Endothelial cell of hepatic sinusoid (primary cell): ENCODE measurements around the gene KCNG2.

Source experiments
- in situ Hi-C: cut with HindIII; loops from 2 replicates; pipeline ENCODE4 v1.10.0; 2017; ENCODE audit warnings: low sequenced_read_pairs

KCNG2 gene

DNA sequence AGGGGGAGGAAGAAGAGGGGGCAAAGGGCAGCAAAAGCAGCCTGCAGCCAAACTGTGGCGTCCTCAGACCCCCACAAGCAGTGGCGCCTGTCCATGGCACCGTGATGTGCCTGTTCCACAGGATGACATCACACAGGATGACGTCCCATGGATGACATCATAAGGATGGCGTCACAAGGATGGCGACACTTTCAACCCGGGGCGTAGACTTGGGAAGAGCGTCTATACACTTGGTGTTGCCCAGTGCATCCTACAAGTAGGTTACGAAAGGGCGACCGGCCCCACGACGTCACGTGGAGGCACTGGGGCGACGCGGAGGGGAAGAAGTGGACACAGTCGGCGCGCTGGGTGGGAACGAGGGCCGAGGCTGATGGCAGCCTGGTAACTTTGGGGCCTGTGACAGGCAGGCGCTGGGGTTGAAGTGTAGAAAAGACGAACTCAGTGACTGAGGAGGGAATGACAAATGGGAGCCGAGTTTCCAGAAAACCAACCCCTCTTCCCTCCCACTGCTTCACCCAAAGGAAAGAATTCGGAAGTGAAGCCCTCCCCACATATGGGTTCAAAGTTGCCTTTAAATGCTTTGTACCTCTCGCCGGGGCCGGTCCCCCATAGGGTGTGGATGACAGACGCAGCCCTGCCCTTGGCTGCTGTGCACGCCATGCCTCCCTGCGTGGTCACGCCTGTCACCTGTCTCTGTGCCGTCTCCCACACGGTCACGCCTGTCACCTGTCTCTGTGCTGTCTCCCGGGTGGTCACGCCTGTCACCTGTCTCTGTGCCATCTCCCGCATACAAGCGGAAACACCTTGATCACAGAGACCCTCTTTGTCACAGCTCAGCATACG is 13.4 kb upstream of the KCNG2 start:
- in situ Hi-C loops: no loop called here

GRCh38 chr18:79784965-79785770 is 12.6 kb upstream of the KCNG2 start:
- in situ Hi-C loops: no loop called here

DNA sequence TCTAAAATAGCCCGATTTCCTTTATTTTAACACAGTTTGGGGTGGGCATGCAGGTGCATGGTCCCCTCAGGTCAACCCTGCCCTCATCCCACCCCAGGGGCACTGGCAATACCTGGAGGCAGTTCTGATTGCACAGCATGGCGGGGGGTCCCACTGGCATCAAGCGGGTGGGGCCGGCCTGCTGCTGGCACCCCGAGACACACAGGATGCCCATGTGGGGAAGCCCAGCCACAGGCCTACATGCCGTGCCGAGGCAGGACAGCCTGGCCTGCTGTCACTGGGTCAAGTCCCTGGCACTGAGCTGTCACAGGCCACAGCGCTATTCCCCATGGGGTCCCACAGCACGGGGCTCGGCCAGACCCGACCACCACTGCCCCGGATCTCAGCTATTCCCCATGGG is 11.9 kb upstream of the KCNG2 start:
- in situ Hi-C loops: no loop called here

DNA sequence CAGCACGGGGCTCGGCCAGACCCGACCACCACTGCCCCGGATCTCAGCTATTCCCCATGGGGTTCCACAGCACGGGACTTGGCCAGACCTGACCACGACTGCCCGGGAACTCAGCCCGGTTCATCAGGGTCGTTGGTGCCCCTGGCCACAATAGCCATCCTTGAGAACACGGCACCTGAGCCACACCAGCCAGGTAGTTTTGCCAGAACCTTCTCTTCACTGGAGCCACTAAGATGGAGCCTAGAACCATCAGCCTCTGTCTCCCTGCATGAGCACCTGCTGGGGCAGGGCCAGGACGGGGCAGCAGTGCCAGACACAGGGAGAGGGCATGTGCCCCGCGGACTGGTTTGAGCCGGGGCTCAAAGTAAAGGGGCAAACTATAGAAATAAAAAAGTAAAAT is 11.4 kb upstream of the KCNG2 start:
- in situ Hi-C loops: no loop called here

GRCh38 chr18:79786786-79787526 is 10.8 kb upstream of the KCNG2 start:
- in situ Hi-C loops: no loop called here

DNA sequence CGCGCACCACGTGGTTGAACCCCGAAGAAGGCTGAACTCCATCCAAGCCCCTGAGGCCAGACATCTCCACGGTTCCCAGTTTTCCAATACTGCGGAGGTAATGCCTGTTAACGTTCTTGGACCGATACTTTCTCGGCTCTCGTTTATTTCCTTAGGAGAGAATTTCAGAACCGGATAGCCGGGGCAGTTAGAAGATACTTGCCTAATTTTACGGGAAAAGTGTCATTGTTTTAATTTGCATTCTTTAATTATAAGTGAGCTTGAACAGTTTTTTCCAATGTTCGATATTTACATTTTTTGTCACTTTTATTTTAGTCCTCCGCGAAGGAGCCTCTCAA is 10.2 kb upstream of the KCNG2 start:
- in situ Hi-C loops: no loop called here

DNA sequence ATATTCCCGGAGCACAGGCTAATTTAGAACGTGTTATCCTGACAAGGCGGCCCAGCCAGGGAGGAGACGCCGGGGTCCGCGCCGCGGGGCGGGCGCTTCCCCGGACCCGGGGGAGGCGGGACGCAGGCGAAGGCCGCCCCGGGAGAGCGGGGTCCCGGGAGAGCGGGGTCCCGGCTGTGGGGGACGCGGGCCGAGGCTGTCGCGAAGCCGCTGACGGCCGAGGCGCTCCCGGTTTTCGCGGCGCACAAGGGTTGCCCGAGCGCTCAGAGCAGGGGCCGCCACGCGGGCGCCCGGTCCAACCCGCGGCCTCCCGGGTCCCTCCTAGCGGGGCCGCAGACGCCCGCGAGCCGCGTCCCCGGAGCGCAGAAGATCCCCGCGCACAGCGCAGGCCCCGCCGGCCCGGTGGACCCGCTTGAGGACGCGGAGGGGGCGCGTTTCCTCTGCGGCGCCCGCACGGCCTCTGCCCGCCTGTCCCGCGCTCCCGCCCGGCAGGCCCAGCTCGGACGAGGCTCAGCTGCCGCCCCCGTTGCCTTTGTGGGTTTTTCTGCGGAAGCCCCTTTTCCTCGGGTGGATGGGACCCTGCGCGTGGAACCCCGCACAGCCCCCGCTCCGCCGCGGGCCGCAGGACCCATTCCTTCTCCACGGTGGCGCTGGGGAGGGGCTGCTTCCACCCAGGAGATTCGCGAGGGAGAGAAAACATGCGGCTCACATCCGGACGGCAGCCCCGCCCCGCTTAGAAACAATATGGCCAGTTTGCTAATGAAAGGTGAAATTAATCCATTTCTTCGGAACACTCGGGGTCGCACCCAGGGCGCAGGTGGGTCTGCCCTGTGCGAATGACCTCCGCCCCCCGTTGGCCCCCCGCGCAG is 9.6 kb upstream of the KCNG2 start:
- in situ Hi-C loops: no loop called here

DNA sequence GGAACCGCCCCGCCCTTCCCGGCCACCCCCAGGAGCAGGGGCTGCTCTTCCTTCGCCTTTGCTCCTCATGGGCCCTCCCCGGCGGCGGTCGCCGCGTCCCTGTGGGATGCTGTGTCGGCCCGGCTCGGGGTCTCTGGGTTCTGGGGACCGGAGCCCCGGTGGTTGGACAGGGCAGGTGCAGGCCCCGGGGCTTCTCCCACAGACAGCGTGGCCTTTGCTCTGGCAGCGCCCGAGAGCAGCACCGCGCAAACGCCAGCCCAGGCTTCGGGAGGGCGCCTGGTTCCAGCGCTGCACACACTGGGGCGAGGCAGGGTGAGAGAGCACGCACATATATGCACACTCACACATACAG is 9.0 kb upstream of the KCNG2 start:
- in situ Hi-C loops: no loop called here

DNA sequence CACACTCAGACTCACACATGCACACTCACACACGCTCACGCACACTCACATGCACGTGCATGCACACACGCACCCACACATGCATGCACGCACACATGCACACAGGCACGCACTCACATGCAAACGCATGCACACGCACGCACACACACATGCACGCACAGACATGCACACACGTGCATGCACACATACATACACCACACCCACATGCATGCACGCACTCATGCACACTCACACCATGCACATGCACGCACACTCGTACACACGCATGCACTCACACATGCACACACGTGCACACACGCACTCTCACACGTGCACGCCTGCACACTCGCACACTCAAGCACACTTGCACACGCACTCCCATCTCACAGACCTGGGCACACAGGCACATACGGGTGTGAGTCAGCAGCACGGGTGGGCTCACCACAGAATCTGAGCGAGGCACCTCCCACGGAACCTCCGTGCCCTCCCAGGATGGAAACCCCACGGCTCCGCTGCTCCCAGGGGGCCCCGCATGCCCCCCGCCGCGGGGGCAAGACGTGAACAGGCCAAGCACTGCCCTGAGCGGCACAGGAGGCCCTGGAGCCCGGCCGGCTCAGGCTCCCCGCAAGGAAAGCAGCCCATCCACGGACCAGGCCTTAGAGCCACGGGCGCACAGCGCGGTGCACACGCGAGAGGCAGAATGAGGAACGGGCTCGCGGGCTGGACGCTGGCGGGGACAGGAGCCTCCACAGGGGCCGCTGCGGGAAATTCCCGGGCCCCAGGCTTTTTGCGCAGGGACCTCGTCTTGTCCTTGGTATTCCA is 8.4 kb upstream of the KCNG2 start:
- in situ Hi-C loops: no loop called here

DNA sequence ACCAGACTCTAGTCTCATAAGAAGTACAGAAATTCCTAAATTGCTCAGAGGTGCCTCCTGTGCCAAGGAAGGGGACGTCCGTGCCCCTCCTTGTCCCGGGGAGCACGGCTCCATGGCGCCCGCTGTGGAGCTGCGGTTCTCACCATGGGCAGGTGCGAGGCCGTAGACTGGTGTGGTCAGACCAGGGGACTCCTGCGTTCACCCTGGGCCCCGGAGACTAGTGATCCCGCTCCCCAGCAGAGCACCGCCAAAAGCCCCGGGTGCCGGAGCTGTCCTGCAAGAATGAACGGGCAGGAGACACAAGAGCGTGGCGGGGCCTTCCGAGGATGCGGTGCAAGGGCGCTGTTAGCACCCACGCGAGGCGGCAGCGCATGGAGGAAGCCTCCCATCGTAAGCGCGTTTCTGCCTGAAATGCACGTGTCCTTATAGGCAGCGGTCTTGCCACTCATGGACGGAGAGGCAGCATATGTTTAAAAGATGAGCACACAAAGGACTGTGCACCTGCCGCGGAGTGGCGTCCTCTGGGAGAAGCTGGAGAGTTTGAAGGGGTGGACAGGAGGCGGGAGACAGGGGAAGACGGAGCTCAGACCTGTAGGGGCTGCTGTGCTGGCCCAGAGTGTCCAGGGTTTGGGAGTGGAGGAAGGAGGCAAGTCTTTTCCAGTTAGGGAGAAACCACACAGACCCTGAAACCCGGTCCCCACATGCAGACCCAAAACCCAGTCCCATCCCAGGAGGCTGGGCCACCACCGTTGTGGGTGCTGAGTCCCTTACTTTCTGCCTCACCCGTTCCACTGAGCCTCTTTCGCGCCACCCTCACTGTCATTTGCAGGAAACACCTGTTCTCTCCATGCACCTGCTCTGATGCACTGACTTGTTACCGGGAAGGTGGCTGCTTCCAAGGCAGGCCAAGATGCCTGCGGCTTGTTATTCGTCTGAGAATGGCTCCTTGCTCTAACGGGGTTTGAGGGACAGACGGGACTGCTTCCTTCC is 7.5 kb upstream of the KCNG2 start:
- in situ Hi-C loops: no loop called here

GRCh38 chr18:79790996-79791972 is 6.5 kb upstream of the KCNG2 start:
- in situ Hi-C loops: no loop called here

DNA sequence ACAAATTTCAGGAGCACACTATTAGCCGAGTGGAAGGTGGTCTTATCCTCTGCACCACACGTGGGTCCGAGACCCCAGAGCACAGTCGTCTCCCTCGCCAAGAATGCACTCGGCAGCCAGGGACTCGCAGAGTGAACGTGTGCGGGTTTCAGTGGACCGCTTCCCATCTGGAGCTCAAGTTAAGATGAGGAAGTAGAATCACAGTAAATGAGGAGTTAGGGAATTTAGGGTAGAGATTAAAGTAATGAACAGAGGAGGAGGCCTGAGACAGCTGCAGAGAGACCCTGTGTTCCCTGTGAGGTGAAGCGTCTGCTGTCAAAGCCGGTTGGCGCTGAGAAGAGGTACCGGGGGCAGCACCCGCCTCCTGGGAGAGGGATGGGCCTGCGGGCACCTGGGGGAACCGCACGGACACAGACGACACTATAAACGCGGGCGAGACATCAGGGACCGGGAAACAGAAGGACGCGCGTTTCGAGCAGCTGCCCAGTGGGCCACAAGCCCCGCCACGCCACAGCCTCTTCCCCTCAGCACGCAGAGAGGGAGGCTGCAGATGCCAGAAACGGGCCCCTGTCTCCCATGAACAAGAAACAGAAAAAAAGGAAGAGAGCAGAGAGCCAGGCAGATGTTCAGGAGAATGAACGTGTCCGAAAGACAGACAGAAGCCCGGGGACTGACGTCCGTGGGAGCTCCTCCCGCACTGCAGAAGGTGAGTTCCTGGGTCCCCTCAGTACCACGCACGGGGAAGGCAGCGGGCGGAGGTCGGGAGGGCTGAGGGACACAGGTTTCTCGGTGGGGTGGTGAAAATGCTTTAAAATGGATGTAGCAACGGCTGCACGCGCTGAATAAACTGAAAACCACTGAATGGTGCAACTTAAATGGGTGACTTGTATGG is 5.4 kb upstream of the KCNG2 start:
- in situ Hi-C loops: no loop called here

DNA sequence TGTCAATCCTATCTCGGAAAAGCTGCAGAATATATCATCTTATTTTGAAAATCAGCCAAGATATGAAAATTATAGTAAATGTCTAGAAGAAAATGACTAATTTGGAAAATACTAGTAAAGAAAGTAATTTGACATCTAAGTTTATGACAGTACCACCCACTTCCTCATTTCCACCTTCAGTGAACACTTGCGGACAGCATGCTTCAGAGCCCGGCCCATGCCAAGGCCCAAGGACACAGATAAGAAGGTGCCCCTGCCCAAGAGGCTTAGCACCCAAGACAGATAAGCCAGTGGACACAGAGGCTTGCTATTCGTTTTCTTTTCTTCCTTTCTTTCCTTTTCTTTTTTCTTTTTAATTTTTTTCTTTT is 4.8 kb upstream of the KCNG2 start:
- in situ Hi-C loops: no loop called here

GRCh38 chr18:79794846-79795245 is 2.9 kb upstream of the KCNG2 start:
- in situ Hi-C loops: no loop called here

- in situ Hi-C loops: no loop called here
These were observed 2.3 kb upstream of the KCNG2 start for GRCh38 chr18:79795446-79795845.

GRCh38 chr18:79796016-79796415 is 1.7 kb upstream of the KCNG2 start:
- in situ Hi-C loops: no loop called here
